Mucosa of stomach (tissue), 1 donor: Measurements from ENCODE around the gene OR5L2.
"Not testable (repeated sequence)": the region's sequence is repeated elsewhere in the genome, so short reads cannot be mapped to it uniquely, and the experiment has no call there.

ENCODE experiments used
- H3K27me3 ChIP-seq: one replicate; pipeline ENCODE4 v1.7.0; 2013; ENCODE audit warnings: mild to moderate bottlenecking, low read length; ENCODE audit not compliant: control insufficient read depth, insufficient read depth
- H3K36me3 ChIP-seq: one replicate; pipeline ENCODE4 v1.7.0; 2013; ENCODE audit warnings: low read length; ENCODE audit not compliant: control insufficient read depth, insufficient read depth
- H3K4me1 ChIP-seq: one replicate; pipeline ENCODE4 v1.7.0; 2013; ENCODE audit warnings: mild to moderate bottlenecking, low read length; ENCODE audit not compliant: control insufficient read depth, insufficient read depth
- H3K4me3 ChIP-seq: one replicate; pipeline ENCODE4 v1.7.0; 2013; ENCODE audit warnings: low read length
- H3K9ac ChIP-seq: one replicate; pipeline ENCODE4 v1.7.0; 2013; ENCODE audit warnings: mild to moderate bottlenecking, low read length, moderate library complexity
- H3K9me3 ChIP-seq: one replicate; pipeline ENCODE4 v1.7.0; 2013; ENCODE audit warnings: mild to moderate bottlenecking, low read length, moderate library complexity; ENCODE audit not compliant: control insufficient read depth
- donor health status: Pancreatic carcinoma.

The OR5L2 gene

GRCh38 chr11:55872731-55873130 lies 45.7 kb downstream of the OR5L2 start:
- H3K9me3 ChIP-seq, H3K4me1 ChIP-seq, H3K27me3 ChIP-seq, H3K36me3 ChIP-seq, H3K4me3 ChIP-seq, H3K9ac ChIP-seq: not testable (repeated sequence)

DNA sequence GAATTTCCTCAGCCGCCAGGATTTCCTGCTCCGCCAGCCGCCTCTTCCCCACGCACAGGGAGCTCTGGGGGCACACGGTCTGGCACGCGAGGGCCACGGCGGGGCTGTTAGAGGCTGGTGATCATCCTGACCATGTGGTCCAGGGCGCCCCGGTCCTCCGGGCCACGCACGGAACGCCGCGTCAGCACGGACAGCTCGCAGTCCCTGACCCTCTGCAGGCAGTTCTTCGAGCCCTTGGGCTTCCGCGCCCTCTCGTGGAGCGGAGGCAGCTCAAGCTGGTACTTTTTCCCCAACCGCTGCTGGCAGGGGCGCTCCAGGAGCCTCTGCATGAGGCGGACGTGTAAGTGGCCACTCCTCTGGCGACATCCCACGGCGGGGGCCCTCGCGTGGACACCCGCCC lies 46.1 kb downstream of the OR5L2 start:
- H3K4me3 ChIP-seq, H3K9me3 ChIP-seq, H3K9ac ChIP-seq, H3K27me3 ChIP-seq, H3K36me3 ChIP-seq, H3K4me1 ChIP-seq: not testable (repeated sequence)
